ENCODE results near the gene OLFM4.

- TF ChIP-seq CTCF (conservative IDR thresholded peaks at IDR 0.05 in 1 of 2, IDR thresholded peaks at IDR 0.05 in 1 of 2; ENCODE audit: low read depth in 1 of 2, low read length in 2 of 2), result no peak
- no peak for TF ChIP-seq EZH2 (IDR thresholded peaks at IDR 0.05; ENCODE audit: low read length, missing control alignments)
These were observed 26.0 kb downstream of the OLFM4 start for GRCh38 chr13:53054569-53054968.

All from fibroblast of lung (primary cell).